GM18519 (cell line): Measurements from ENCODE around the gene NINL.
"Not testable (repeated sequence)": the region's sequence is repeated elsewhere in the genome, so short reads cannot be mapped to it uniquely, and the experiment has no call there.

ENCODE experiments used
- ATAC-seq: cut with Tn5 transposase; IDR thresholded peaks from one replicate; pipeline ENCODE4 v1.9.1; 2021; ENCODE audit warnings: mild to moderate bottlenecking, moderate library complexity; ENCODE audit not compliant: unreplicated experiment, low FRiP score

NINL gene

GRCh38 chr20:25584905-25585704, at the start of gene NINL:
TSS of gene NINL (minus strand) at chr20:25585531. CDS start at chr20:25526587, 58,944 bp downstream.
- peak; percentile 72 for ATAC-seq

DNA sequence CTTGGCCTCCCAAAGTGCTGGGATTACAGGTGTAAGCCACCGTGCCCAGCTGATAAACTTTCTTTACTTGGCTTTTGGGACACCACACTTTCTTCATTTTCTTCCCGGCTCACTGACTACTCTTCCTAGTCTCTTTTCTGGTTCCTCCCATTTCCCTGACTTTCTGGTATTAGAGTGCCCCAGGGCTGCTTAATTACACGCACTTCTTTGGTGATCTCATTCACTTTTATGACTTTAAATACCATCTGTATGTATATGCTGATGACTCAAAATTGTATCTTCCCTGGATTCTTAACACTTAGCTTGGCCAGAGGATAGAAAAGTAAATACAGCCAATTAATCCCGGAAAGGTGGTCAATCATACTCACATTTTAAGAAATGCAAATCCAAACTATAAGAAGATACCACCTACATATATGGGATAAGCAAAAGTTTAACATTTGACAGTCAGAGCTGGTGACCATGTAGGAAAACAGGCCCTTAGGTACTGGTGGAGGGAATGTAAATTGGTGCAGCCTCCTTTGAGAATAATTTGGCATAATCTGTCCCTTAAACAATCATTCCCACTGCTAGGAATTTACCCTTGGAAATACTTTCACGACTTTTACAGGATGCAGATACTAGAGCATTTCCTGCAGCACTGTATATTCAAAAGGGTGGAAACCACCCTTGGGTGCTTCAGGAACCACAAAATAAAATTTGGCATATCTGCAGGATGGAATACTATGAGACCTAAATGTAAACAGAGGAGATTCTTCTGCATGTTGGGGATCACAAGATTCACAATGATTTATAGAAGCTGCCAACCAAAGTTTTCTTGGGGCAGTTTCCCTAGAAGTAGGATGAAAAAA, 47.8 kb upstream of the NINL start:
- ATAC-seq, result no peak

DNA sequence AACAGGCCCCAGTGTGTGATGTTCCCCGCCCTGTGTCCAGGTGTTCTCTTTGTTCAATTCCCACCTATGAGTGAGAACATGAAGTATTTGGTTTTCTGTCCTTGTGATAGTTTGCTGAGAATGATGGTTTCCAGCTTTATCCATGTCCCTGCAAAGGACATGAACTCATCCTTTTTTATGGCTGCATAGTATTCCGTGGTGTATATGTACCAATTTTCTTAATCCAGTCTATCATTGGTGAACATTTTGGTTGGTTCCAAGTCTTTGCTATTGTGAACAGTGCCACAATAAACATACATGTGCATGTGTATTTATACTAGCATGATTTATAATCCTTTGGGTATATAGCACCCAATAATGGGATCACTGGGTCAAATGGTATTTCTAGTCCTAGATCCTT, 45.3 kb upstream of the NINL start:
- not testable (repeated sequence) for ATAC-seq

- no peak for ATAC-seq
These were observed 44.6 kb upstream of the NINL start for GRCh38 chr20:25629816-25630499.

DNA sequence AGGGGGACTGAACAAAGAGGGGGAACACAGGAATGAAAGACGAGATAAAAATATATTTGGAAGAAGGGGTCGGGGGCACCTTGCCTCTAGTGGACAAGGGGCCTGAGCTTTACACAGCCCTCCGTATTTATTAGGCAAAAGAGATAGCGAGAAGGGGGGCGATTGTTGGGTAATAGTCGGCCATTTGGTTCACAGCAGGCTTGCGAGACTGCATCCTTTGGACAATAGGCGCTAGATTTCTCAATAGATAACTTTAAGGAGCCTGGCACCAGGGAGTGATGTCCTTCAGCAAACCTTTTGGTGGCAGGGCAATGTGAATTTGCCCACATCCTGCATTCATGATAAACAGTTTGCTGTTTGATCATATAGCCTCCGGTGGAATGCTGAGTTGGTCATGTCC, 41.4 kb upstream of the NINL start:
- no peak for ATAC-seq

DNA sequence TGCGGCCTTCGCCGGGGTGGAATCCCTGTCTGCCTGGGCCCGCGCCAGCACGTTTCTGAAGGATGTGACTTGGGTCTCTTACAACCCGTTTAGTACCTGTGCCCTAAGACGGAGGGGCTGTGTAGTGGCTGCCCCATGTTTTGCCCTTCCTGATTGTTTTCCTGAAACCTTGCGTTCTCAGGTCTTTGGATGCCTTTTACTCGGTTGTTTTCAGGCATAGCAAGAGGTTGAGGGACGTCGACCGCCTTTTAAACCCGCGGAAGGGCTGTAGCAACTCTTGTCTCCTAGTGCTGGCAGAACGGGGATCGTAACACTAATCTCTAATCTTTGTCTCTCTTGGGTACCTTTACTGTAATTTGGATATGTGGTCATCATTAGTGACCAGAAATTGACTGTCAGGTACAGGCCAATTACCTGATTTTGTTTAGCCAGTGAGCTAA, 39.2 kb upstream of the NINL start:
- no peak for ATAC-seq

GRCh38 chr20:25623736-25624499, 38.6 kb upstream of the NINL start, which contains the start of gene NANP:
TSS of gene NANP (minus strand) at chr20:25624014. CDS start at chr20:25623948, 66 bp downstream.
- ATAC-seq, result peak; percentile 70

GRCh38 chr20:25623225-25623735, 37.9 kb upstream of the NINL start:
- ATAC-seq, result peak; percentile 19

- ATAC-seq, result no peak
These were observed 37.3 kb upstream of the NINL start for GRCh38 chr20:25622450-25623224.

GRCh38 chr20:25622049-25622448, 36.7 kb upstream of the NINL start:
- ATAC-seq, result no peak

DNA sequence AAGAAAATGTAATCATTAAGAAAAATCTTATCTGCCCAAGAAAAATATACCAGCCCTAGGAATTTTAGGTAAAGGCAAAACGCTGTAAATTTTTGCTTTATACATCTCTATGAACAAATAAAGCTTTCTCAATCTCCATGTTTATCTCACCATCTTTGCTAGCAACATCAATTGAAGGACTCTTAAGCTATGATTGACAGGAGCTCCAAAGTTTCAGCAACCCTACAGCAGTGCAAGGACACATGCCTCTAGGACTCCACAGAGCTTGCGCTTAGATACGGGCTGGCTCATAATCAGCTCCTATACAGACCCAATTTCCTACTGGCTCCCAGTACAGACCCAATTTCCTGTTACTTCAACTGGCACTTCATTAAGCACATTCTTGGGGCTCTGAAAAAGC, 34.2 kb upstream of the NINL start:
- ATAC-seq, result no peak

GRCh38 chr20:25608774-25609173, 23.4 kb upstream of the NINL start:
- no peak for ATAC-seq

- ATAC-seq, result no peak
These were observed 20.9 kb upstream of the NINL start for GRCh38 chr20:25606094-25606695.

DNA sequence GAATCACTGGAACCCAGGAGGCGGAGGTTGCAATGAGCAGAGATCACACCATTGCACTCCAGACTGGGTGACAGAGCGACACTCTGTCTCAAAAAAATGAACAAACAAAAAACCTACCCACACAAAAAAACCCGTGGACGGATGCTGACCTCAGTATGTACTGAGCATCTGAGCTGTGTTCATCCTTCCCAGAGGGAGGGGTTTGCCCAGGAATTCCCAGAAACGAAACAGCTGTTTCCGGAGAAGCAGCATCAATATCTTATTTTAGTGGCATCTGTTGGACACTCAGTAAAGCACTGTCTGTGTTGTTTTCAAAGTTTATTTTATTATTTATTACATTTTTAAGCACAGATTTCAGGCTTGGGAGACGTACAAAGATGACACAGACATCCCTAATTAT, 19.8 kb upstream of the NINL start:
- ATAC-seq, result no peak

DNA sequence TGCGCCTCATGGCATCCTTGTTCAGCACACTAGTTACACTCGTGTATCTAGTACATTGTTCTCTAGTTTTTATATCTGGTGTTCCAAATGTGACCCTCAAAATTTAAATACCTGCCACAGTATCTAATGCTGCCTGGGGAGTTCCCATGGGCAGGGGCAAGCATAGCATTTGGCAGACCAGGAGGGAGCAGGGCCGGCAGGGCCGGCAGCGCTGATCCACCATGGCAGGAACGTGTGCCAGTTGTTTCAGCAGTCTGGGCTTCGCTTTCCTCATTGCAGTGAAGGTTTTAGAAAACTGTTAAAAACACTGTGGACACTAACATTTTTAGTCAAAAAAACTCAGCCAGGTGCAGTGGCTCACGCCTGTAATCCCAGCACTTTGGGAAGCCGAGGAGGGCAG, 19.3 kb upstream of the NINL start:
- no peak for ATAC-seq

GRCh38 chr20:25602914-25603309, 17.6 kb upstream of the NINL start:
- not testable (repeated sequence) for ATAC-seq

- not testable (repeated sequence) for ATAC-seq
These were observed 17.0 kb upstream of the NINL start for GRCh38 chr20:25602191-25602913.

DNA sequence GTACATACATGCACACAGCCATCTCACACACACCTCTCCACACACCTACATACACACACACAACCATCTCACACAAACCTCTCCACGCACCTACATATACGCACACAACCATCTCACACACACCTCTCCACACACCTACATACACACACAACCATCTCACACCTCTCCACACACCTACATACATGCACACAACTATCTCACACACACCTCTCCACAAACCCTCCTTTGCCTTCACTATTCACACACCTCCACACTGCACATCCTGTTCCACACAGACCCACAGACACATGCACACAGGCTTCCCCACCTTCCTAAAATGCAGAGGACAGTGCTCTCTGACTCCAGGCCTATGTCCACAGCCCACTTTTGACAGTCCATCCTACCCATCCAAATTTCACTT, 16.3 kb upstream of the NINL start:
- no peak for ATAC-seq
